ENCODE results near the gene KCNE4. TPM values are rescaled to one million over a fixed set of nuclear protein-coding genes. Genes with fewer than 3 reads are reported as not detected.

KCNE4 gene
- total and polyA plus RNA-seq, 9 of the 15 experiments (the other 6 are each of a cell fraction or from before 2014, with no cell fraction given), result not detected

DNA sequence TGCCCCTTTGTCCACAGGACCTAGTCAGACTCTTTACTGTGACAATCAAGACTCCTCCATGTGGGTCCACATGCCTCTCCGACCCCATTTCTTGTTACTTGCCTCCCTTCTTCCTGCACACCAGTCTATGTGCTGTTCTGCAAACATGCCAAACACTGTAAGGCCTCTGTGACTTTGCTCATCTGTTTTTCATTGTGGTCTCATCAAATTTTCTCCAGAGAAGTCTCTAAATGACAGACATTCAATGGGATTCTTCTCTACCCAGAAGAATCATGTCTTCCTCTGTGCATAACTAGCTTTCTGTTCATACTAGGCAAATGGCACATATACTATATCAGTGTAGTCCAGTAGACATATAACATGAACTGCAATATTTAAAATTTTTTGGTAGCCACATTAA lies 43.0 kb upstream of the KCNE4 start:
- BruUV-seq (replicated peaks), result no TSS peak
- no peaks in the 10 kb centered on the region for H3K9me1 ChIP-seq (ENCODE audit: control insufficient read depth, insufficient read depth, low read length)
- no peaks in the 10 kb centered on the region for H3K79me2 ChIP-seq (ENCODE audit: control insufficient read depth, insufficient read depth, low read length)
- no peaks in the 10 kb centered on the region for H3K27me3 ChIP-seq (ENCODE audit: control insufficient read depth in 2 of 2, insufficient read depth in 2 of 2, low read length in 2 of 2)
- no peaks in the 10 kb centered on the region for H3K4me1 ChIP-seq (replicated peaks in 1 of 2; ENCODE audit: control insufficient read depth in 2 of 2, insufficient read depth in 2 of 2, low read length in 2 of 2)
- TF ChIP-seq PTTG1 (tag; IDR thresholded peaks at IDR 0.05; ENCODE audit: low read depth) (no peak), ILK (tag; IDR thresholded peaks at IDR 0.05; ENCODE audit: borderline replicate concordance, low read depth) (no peak), TFAM (CRISPR knock-in tag; conservative IDR thresholded peaks at IDR 0.05) (no peak), DEAF1 (CRISPR knock-in tag; IDR thresholded peaks at IDR 0.05) (no peak), FOXO4 (CRISPR knock-in tag; IDR thresholded peaks at IDR 0.05) (no peak), MEF2A (IDR thresholded peaks at IDR 0.05; ENCODE audit: control insufficient read depth, low read depth, low read length) (no peak)
- POLR2A ChIA-PET, result no interaction called here
- DNase-seq (ENCODE audit: extremely low read depth in 1 of 4, low spot score in 3 of 4) (no peak), ATAC-seq (no peak), FAIRE-seq (no peak)
- no peaks in the 10 kb centered on the region for H4K20me1 ChIP-seq (replicated peaks; ENCODE audit: control insufficient read depth, insufficient read depth, low read length)
- intact Hi-C loops (cut with micrococcal nuclease) (no loop called here), in situ Hi-C loops (cut with MboI) (no loop called here)
- CTCF ChIA-PET (ENCODE audit: low intra/inter-chr PET ratio), result no interaction called here
- H2AFZ ChIP-seq (ENCODE audit: low read depth, low read length), result no peak overlapping the region
- no peak overlapping the region for H3K4me3 ChIP-seq
- no peak overlapping the region for H3K27ac ChIP-seq (ENCODE audit: extremely low read depth, low read depth, low read length)
- no peaks in the 10 kb centered on the region for H3K36me3 ChIP-seq (ENCODE audit: control insufficient read depth, insufficient read depth, low read length)
- no peak overlapping the region for H3K4me2 ChIP-seq (ENCODE audit: insufficient read depth, low read length)
- no peak overlapping the region for H3K9ac ChIP-seq (ENCODE audit: insufficient read depth in 1 of 2, low read depth in 2 of 2, low read length in 2 of 2)
- WGBS (ENCODE audit: insufficient coverage, low coverage, missing lambda C conversion rate), result 0% methylated on average over 1 of the region's 1 CpG
- no peaks in the 10 kb centered on the region for H3K9me3 ChIP-seq (replicated peaks; ENCODE audit: control insufficient read depth, insufficient read depth, low read depth, low read length)
